ENCODE data around the gene NPAS3.

The NPAS3 gene

GRCh38 chr14:33275879-33276278 is 337.2 kb downstream of the NPAS3 start (continued):
- TF ChIP-seq PRDM2 (tag by site-specific recombination; IDR thresholded peaks at IDR 0.05; ENCODE audit: borderline replicate concordance) (no peak), YY1 (tag by site-specific recombination; IDR thresholded peaks at IDR 0.05) (no peak), ZBTB10 (tag by site-specific recombination; IDR thresholded peaks at IDR 0.05) (no peak), ZNF777 (tag by site-specific recombination; IDR thresholded peaks at IDR 0.05; ENCODE audit: borderline replicate concordance) (no peak), MZF1 (tag by site-specific recombination; IDR thresholded peaks at IDR 0.05; ENCODE audit: borderline replicate concordance) (no peak), SP2 (tag by site-specific recombination; IDR thresholded peaks at IDR 0.05) (no peak), ZBTB20 (tag by site-specific recombination; IDR thresholded peaks at IDR 0.05) (no peak), ZBTB21 (tag by site-specific recombination; IDR thresholded peaks at IDR 0.05) (no peak), GLIS2 (tag by site-specific recombination; IDR thresholded peaks at IDR 0.05) (no peak), ZFHX2 (tag by site-specific recombination; conservative IDR thresholded peaks at IDR 0.05) (no peak), REPIN1 (tag by site-specific recombination; IDR thresholded peaks at IDR 0.05; ENCODE audit: low read depth) (no peak), ZNF560 (tag by site-specific recombination; IDR thresholded peaks at IDR 0.05; ENCODE audit: borderline replicate concordance) (no peak)

GRCh38 chr14:33279865-33280264 is 341.2 kb downstream of the NPAS3 start:
- H3K9me3 ChIP-seq (ENCODE audit: control insufficient read depth, insufficient read depth, low read depth, low read length) = no peaks in the 10 kb centered on the region
- POLR2A ChIA-PET = no interaction called here
- H3K4me3 ChIP-seq (ENCODE audit: low read depth, low read length) = no peak overlapping the region
- CTCF ChIA-PET = no interaction called here
- H3K4me1 ChIP-seq (ENCODE audit: control insufficient read depth, insufficient read depth, low read length) = peaks cover 2% of the 10 kb centered on the region; the same call in 1 of the 2 replicates
- no peak overlapping the region for H3K27ac ChIP-seq (ENCODE audit: extremely low read depth, low read depth, low read length)
- no peaks in the 10 kb centered on the region for H3K36me3 ChIP-seq (ENCODE audit: control insufficient read depth in 2 of 2, insufficient read depth in 1 of 2, low read length in 2 of 2)
- no peak for TF ChIP-seq ZBTB7A (tag by site-specific recombination; IDR thresholded peaks at IDR 0.05; ENCODE audit: low read depth)
- TF ChIP-seq ZNF175 (tag by site-specific recombination; IDR thresholded peaks at IDR 0.05) = no peak
- no peak for TF ChIP-seq ZNF266 (tag by site-specific recombination; IDR thresholded peaks at IDR 0.05; ENCODE audit: low read depth)
- no peak for TF ChIP-seq ZXDB (tag by site-specific recombination; IDR thresholded peaks at IDR 0.05)
- TF ChIP-seq AEBP2 (tag by site-specific recombination; IDR thresholded peaks at IDR 0.05; ENCODE audit: borderline replicate concordance) = no peak
- no peak for TF ChIP-seq ZNF610 (tag by site-specific recombination; IDR thresholded peaks at IDR 0.05; ENCODE audit: borderline replicate concordance)
- no peak for TF ChIP-seq ZEB2 (tag by site-specific recombination; IDR thresholded peaks at IDR 0.05)
- TF ChIP-seq ZNF248 (tag by site-specific recombination; IDR thresholded peaks at IDR 0.05) = no peak
- TF ChIP-seq ZNF19 (tag by site-specific recombination; IDR thresholded peaks at IDR 0.05; ENCODE audit: low read depth) = no peak
- TF ChIP-seq ZNF146 (tag by site-specific recombination; IDR thresholded peaks at IDR 0.05) = no peak
- no peak for TF ChIP-seq ZBTB17 (tag by site-specific recombination; IDR thresholded peaks at IDR 0.05)
- no peak for TF ChIP-seq ZNF211 (tag by site-specific recombination; IDR thresholded peaks at IDR 0.05; ENCODE audit: low read depth)
- no peak for TF ChIP-seq ZNF513 (tag by site-specific recombination; IDR thresholded peaks at IDR 0.05)
